SIG-M5 treated with dmso at 0.1 percent for 504 hours (cell line): ENCODE measurements around the gene LENG8.
A peak's percentile ranks its signal among the peaks of the same experiment; 100 is the strongest.
"Not testable (repeated sequence)": the region's sequence is repeated elsewhere in the genome, so short reads cannot be mapped to it uniquely, and the experiment has no call there.

ENCODE experiments used
- DNase-seq: peaks from one replicate; lab custom pipeline; 2025; ENCODE audit not compliant: unreplicated experiment; lab: John Stamatoyannopoulos, UW

LENG8 gene

GRCh38 chr19:54439174-54439851, 9.7 kb upstream of the LENG8 start:
- DNase-seq: peak; percentile 56

- no peak for DNase-seq
These were observed 8.4 kb upstream of the LENG8 start for GRCh38 chr19:54440641-54441040.

GRCh38 chr19:54444737-54445136, 4.3 kb upstream of the LENG8 start:
- no peak for DNase-seq

- DNase-seq: not testable (repeated sequence)
These were observed 2.6 kb upstream of the LENG8 start for GRCh38 chr19:54446349-54446748.

GRCh38 chr19:54448040-54448773, 792 bp upstream of the LENG8 start:
- DNase-seq: peak; percentile 34

GRCh38 chr19:54449701-54450069, 686 bp downstream of the LENG8 start:
- no peak for DNase-seq

- peak; percentile 70 for DNase-seq
These were observed 2.4 kb downstream of the LENG8 start for GRCh38 chr19:54451331-54451871.

- DNase-seq: no peak
These were observed 3.0 kb downstream of the LENG8 start for GRCh38 chr19:54451997-54452396.

GRCh38 chr19:54452626-54453025, 3.6 kb downstream of the LENG8 start:
- no peak for DNase-seq

GRCh38 chr19:54453921-54454780, 5.2 kb downstream of the LENG8 start:
- DNase-seq: no peak

- DNase-seq: no peak
These were observed 6.0 kb downstream of the LENG8 start for GRCh38 chr19:54454781-54455675.

- DNase-seq: no peak
These were observed 6.9 kb downstream of the LENG8 start for GRCh38 chr19:54455786-54456422.

- no peak for DNase-seq
These were observed 7.7 kb downstream of the LENG8 start for GRCh38 chr19:54456423-54457373.

- DNase-seq: no peak
These were observed 9.0 kb downstream of the LENG8 start for GRCh38 chr19:54457773-54458647.

GRCh38 chr19:54458648-54459281, 9.8 kb downstream of the LENG8 start:
- DNase-seq: no peak

GRCh38 chr19:54459282-54460229, 10.6 kb downstream of the LENG8 start:
- no peak for DNase-seq
